Iris pigment epithelial cell (primary cell): ENCODE data around the gene AQP1.
A peak's percentile ranks its signal among the peaks of the same experiment; 100 is the strongest.

Source experiments
- DNase-seq: peaks from one replicate; pipeline ENCODE4 v3.0.0-alpha.2; 2011; ENCODE audit warnings: low read depth

The AQP1 gene

DNA sequence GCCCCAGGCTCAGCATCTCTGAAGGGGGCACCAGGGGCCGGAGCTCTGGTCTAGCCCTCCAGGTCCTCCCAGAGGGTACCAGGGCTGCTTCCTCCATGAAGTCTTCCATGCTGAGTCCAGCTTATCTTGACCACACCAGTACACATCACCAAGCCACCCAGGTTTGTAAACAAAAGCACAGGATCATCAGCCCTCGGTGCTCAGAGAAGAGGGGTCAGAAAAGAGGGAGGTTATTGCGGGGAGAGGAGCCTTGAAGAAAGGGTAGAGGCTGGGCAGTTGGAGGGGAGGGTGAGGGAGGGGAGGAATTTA lies 23.9 kb downstream of the AQP1 start:
- DNase-seq = no peak

DNA sequence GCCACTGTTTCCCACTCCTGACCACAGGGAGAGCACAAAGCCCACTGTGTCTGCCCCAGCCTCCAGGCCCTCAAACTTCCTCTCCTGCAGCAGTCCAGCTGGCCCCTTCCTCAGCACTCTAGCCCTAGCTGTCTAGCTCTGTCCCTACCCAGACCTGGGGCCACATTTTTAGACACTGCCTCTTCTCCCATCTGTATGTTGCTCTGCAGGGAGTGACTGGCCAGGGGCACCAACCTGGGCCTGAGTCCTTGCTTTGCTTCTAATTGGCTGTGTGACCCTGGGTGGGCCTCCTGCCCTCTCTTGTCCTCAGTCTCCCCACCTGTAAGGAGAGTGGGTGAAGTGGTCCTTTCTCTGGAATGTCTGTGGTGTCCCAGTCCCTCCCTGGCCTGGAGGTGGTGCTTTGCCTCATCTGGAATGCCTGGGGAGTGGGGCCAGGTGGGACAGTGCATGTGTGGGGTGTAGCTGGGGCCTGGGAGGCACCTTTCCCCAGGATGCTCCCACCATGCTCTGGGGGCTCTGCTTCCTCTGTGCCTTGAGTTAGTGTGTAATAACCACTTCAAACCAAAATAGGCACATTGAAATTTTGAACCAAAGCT lies 25.1 kb downstream of the AQP1 start:
- DNase-seq = no peak

DNA sequence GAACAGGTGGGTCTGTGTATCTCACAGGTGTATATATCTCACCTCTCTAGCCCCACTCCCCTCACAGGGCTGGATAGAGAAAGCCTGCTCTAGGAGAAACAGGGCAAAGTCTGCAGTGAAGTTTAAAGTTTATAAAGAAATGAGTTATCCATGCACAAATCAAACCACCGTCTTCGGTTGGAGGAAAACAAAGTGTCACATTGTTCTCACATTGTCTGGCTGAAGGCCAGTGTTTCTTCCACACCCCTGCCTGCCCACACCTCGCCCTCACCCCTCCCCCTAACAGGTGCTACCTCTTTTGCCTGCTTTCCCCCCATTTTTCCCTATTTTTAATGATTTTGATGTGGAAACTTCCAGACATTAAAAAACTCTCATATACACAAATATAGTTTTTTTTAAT lies 25.8 kb downstream of the AQP1 start:
- DNase-seq = no peak

DNA sequence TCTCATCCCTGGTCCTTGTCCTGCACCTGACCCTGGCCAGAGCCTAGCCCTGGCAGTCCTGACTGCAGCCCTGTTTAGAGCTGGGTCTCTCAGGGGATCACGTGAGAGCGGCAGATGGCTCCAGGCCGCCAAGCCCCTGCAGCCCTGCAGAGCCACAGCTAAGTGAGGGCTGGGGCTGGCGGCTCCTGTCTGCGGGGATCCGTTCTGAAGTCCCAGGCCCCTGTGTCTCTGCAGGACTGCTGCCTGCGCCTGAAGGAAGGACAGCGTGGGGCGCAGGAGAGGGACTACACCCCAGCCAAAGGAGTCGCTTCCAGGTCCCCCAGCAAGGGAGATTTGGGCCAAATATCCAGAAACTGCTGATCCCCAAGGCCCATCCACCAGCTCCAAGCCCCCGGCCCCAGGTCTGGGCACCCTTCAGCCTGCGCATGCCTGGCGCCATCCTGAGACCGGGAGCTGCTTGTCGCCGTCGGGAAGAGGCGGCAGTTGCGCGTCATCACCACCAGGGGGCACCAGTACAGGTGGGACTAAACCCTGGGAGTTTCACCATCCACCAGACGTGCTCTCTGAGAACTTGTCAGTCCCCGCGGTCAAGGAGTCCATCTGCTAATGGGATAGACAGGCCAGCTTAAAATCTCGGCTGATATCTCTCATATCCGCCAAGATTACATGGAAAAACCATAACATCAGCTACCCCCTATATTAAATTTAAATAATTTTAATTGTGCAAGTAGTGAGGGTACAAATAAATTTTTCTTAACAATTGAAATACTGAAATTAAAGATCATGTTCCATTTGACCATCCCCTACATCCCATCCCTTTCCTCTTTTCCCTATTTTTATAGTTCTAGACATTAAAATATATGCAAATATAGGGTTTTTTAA lies 27.0 kb downstream of the AQP1 start:
- peak; percentile 55 for DNase-seq

DNA sequence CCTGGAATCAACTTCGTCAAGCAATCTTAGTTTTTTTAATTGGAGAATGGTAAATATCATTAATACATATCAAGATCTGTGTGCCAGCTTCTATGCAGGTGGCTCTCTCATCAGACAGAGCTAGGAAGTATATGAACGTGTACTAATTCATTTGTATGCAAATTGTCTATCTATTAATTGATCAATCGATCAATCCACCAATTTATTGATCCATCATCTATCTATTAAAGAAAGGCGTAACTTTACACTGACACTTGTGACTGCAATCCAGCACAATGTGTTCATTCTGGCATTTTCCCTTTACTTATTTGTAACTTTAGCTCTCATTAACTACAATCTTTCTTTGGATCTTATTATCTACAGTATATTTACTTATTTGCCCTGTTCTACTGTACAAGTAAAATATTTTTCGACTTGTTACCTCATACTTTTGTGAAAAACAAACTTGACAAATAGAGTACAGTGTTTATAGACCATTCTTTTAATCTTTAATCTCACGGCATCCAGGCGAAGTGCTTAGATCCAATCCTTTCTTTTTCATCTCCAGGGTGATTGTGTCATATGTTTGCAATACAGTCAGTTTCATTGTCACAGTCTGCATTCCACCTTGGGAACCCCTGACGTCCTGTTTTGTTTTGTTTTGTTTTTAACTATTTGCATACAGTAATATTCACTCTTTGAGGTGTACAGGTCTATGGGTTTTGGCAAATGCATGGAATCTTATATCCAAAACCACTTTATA lies 30.1 kb downstream of the AQP1 start:
- DNase-seq = no peak

DNA sequence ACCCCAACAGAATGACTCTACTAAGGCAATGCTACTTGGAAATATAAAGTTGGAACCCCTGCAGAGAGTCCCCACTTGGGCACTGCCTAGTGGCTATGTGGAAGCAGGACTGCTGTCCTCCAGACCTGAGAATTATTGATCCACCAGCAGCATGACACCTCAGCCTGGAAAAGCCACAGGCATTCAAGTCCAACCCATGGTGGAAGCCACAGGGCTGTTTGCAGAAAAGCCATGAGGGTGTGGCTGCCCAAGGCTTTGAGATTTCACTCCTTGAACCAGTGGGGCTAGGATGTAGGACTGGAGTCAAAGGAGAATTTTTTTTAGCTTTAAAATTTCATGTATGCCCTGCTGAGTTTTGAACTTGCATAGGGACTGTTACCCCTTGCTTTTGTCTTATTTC lies 38.5 kb downstream of the AQP1 start:
- no peak for DNase-seq

DNA sequence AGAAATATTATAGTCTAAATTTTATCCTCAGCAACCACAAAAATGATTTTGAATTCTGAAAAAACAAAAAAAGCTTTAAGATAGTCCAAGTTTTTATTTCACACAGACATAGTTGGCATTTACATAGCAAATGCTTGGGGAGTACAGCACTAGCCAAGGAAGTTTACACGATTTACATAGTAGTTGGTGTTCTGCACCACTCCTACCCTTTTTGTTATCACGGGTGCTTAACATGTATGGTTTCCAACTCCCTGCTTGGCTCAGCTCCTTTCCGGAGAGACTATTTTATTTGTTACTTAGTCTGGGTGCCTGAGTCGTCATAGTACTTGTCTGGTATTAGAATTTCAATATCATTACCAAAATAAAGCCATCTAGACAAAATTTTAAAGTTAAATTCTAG lies 43.3 kb downstream of the AQP1 start:
- no peak for DNase-seq

DNA sequence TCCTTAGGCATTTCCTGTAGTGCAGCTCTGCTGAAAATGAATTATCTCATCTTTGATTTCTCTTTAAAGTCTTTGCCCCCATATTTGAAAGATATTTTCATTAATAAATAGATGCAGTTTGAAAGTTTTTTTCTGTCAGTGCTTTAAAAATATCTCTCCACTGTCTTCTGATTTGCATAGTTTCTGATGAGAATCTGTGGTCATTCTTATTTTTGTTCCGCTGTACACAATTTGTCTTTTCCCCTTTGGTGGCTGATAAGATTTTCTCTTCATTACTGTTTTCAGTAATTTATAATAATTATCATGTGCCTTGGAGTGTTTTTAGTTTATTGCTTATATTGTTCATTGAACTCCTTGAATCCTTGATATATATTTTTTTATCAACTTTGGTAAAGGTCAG lies 45.1 kb downstream of the AQP1 start:
- no peak for DNase-seq

DNA sequence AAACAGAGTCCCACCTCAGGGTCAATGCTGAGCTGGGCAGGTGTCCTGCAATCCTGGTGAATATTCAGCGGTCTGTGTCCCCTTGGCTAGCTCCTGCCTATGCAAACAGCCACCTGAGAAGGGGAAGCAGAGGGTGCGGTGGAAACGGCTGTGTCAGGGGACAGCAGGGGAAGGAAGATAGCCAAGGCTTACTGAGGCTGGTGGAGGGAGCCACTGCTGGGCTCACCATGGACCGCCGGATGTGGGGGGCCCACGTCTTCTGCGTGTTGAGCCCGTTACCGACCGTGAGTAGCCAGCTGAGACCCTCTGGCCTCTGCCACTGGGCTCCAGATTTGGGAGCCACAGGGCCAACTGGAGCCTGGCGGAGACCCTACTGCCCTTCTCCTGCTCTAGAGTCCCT lies 52.2 kb downstream of the AQP1 start, which contains the start of gene GHRHR:
TSS of gene GHRHR (plus strand) at position 112 of the 400 bp plus-strand sequence. CDS start at position 228, 116 bp downstream.
- DNase-seq = no peak

DNA sequence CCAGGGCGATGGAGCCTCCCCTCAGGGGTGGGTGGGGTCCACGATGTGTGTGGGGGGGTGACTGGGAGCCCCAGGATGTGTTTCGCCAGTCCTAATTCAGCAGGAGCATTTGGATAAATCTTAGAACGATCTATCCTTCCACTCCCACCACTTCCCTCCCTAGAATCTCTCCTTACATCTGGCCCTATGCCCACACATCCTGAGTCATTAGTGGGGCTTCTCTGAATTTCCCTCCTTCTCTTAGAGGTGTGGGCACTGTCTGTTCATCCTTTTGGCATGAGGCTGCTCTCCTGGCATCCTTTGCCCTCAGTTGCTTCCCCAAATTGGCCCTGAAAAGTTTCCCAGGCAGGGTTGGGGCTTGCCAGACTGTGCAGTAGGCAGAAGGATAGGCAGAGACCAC lies 53.7 kb downstream of the AQP1 start:
- no peak for DNase-seq

DNA sequence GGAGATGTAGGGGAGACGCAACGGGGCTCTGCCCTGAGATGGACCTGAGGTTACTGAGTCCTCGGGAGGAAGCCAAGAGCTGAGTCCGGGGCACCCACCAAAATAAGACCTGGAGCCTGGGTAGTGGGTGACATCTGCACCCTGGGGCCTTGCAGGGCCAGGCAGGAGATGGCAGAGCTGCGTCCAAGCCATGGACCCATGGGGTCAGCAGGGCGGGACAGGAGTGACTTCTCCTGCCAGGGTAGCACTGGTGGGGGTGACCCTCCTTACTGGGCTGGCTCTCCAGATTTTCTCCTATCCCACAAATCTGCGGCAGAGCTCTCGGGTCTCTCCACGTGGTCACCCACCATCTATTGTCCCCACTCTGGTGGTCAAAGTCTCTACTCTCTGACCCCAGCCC lies 54.2 kb downstream of the AQP1 start:
- no peak for DNase-seq

DNA sequence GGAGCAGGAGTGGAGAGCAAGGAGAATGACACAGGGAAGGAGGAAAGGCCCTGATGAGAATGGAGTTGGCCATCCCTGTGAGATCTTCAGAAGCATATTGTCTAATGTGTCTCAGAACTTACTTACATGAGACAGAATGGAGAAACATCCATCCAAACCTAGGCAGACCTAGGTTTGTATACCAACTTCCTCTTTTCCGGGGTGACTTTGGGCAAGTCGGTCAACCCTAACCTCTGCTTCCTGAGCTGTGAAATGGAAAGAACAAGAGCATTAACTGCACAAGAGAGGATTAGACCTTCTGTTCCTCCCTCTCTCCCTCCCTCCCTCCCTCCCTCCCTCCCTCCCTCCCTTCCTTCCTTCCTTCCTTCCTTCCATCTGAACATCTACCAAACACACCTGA lies 56.6 kb downstream of the AQP1 start:
- no peak for DNase-seq

DNA sequence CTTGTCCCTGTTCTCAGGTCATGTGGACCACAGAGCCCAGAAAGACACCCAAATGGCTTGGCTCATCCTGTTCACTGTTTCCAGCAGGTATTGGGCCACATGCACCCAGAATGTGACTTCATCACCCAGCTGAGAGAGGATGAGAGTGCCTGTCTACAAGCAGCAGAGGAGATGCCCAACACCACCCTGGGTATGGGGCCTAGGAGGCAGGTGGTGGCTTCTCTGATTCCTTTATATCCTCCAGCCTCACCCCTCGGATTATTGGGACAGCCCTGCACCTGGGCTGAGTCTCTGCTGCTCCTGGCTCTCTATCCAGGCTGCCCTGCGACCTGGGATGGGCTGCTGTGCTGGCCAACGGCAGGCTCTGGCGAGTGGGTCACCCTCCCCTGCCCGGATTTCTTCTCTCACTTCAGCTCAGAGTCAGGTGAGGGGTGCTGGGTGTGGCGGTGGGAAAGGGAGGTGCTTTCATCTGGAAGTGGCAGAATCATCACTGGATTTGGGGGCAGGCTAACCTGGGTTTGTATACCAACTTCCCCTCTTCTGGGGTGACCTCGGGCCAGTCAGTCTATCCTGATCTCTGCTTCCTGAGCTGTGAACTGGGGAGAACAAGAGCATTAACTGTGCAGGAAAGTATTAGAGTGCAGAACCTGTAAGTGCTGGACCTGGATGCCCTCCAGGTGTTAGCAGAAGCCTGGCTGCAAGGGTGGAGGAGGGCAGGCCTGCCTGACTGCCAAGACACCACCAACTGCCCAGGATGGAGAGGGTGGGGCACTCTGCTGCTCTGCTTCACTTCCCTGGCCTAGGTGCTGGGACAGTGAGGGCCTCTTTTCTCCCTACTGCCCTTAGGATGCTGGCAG lies 57.3 kb downstream of the AQP1 start:
- DNase-seq = no peak

DNA sequence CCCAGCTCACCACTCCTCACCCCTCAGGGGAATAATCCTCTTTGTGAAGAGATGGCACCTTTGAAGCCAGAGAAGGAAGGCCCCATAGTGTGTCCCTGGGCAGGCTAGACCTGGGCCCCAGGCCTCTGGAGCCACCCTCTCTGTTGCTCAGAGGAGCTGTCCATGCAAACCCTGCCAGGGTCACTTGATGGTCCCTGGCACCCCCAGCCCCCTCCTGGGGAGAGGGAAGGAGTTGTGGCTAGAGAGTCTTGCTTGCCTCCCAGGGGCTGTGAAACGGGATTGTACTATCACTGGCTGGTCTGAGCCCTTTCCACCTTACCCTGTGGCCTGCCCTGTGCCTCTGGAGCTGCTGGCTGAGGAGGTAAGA lies 57.9 kb downstream of the AQP1 start:
- no peak for DNase-seq

DNA sequence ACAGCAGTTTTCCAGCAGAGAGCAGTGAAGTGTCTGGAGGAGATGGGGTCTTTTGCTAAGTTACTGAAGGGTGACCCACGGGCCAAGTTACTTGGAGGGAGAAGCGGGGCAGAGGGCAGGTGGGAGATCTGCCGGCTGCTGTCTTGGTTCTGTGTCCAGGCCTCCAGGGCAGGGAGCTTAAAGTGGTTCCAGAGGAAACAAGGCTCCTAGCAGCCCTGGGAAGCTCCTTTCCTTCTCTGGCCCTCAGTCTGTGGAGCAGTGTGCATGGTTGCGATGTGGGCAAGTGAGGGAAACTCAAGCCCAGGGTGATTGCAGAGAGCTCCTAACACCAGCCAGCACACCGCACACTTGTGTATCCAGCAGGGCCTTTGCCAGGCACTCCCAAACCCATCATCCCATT lies 58.4 kb downstream of the AQP1 start:
- no peak for DNase-seq

DNA sequence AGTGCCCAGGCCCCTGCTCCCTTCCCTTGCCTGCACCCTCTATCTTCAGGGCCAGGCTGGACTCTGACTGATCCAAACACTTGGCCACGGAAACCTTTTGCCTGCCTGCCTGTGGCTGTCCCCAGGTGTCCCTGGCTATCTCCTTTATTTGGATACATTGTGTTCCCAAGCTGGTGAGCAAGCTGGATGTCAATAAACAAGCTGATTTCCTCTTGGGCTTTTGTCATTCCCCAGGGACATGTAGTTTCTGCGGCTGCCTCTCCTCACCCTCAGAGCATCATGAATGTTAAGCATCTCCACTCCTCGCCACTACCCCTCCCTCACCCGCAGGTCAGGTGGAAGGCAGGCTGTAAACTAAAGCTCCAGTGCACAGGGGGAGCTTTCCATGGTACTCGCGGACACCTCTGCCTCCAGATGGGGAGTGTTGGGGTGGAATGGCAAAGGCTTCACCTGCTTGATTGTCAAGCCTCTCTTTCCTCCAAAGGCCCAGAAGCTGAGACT lies 59.0 kb downstream of the AQP1 start:
- DNase-seq = no peak

DNA sequence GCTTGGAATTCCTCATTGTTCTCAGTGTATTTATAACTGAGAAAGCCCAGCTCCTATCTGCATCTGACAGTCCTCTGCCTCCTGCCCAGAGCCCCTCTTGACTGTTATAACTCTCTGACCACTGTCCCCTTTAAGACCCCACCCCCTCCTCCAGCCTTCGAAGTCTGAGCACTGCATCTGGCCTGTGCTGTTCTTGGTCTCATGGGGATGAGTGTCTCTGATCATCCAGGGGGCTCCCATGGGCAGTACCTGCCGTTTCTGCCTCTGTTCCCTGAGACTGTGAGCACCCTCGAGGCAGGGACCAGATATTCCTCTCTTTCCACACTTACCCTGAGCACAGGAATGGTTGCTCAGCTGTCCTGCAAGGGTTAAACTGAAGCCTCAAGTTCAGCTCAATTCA lies 59.8 kb downstream of the AQP1 start:
- DNase-seq = no peak

DNA sequence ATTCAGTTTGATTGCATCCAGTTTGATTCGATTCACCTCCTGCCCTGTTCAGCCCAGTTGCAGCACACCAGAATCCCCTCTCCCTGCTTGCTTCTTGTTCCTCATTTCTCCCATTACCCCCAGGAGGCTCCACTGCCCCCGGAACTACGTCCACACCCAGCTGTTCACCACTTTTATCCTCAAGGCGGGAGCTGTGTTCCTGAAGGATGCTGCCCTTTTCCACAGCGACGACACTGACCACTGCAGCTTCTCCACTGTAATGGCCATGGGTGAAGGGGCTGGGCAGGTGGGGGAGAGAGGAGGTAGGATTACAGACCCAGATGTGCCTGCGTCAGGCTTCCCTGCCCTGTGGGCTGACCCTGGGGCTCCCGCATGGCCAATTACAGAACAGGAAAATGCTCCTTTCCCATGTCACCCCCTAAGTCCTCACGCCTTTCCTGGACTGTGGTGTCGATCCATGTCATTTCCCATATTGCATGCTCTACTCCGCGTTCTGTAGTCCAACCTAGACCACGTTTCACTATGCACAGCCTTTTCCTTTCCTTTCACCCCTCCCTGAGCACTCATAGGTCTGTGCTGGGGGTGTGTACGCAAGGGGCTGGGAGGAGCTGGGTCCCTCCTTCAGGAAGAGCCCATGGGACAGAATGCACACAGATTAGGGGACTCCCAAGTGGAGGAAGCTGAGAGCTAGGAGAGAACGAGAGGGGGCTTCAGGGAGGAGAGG lies 60.3 kb downstream of the AQP1 start:
- DNase-seq = no peak

DNA sequence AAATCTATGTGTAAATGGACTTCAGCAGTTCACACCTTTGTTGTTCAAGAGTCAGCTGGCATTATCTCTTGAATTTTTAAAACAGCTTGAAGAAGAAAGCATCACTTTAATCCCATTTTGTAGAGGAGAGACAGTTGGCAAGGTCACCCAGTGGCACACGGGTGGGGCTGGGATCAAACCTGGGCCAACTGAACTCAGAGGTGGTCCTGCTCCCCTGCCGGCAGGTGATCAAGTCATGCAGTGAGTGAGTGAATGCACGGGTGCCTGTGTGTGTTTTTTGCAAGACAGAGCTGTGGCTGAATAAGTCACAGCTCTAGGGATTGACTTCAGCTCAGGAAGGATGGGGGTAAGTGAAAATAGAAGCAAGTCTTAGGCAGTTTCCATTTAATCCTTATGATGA lies 61.6 kb downstream of the AQP1 start:
- DNase-seq = no peak

DNA sequence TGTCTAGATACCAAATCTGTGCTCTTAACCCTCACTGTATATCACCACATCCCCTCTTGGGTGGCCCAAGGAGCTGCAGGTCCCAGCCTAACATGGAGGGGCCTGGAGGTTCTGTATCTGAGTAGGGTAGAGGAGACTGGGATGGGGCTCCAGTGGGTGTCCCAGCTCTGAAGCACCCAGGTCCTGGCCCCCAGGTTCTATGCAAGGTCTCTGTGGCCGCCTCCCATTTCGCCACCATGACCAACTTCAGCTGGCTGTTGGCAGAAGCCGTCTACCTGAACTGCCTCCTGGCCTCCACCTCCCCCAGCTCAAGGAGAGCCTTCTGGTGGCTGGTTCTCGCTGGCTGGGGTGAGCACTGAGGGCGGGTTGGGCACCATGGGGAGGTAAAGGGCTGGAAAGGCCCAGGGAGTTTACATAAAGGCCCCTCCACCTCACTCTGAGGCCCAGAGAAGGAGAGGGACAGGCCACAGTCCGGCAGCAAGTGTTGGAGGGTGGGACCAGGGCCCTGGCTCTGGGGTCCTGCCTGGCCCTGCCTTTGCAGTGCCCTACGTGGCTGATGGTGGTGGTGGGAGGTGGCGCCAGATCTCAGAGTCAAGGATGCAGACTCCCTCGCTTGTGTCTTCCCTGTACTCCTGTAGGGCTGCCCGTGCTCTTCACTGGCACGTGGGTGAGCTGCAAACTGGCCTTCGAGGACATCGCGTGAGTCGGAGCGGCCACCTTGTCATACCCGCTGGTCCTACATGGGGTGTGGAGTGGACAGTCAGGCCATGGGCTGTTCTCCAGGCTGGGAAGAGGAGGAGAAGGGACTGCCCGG lies 62.3 kb downstream of the AQP1 start:
- no peak for DNase-seq
